A172 (cell line): Measurements from ENCODE around the gene EPHA10. TPM values are rescaled to one million over a fixed set of nuclear protein-coding genes. Genes with fewer than 3 reads are reported as not detected.

Source experiments
- DNase-seq: peaks from one replicate; pipeline ENCODE4 v3.0.0-alpha.2; 2015; ENCODE audit warnings: low spot score
- total RNA-seq: library from RNA; depleted of rRNA; stranded (reverse); fragments of >200 nt; shearing (Covaris generic); gene quantifications from 2 replicates; pipeline ENCODE4 v1.2.3, GENCODE V29; 2014

The EPHA10 gene
- total RNA-seq, 1 experiment from 2014 or later: not detected

GRCh38 chr1:37734629-37735591 lies 30.0 kb downstream of the EPHA10 start:
- no peak for DNase-seq

- no peak for DNase-seq
These were observed 32.7 kb downstream of the EPHA10 start for GRCh38 chr1:37732111-37732780.

GRCh38 chr1:37731312-37732019 lies 33.5 kb downstream of the EPHA10 start:
- no peak for DNase-seq

- DNase-seq: no peak
These were observed 34.5 kb downstream of the EPHA10 start for GRCh38 chr1:37730376-37730775.

GRCh38 chr1:37728416-37728815 lies 36.5 kb downstream of the EPHA10 start:
- DNase-seq: no peak

- no peak for DNase-seq
These were observed 38.0 kb downstream of the EPHA10 start for GRCh38 chr1:37726751-37727585.

GRCh38 chr1:37725851-37726613 lies 38.9 kb downstream of the EPHA10 start:
- no peak for DNase-seq

- DNase-seq: no peak
These were observed 40.3 kb downstream of the EPHA10 start for GRCh38 chr1:37724575-37724974.

GRCh38 chr1:37723390-37724078 lies 41.4 kb downstream of the EPHA10 start:
- DNase-seq: no peak

GRCh38 chr1:37723072-37723389 lies 41.9 kb downstream of the EPHA10 start:
- no peak for DNase-seq

GRCh38 chr1:37722181-37723071 lies 42.5 kb downstream of the EPHA10 start:
- DNase-seq: no peak

GRCh38 chr1:37721565-37721964 lies 43.4 kb downstream of the EPHA10 start:
- DNase-seq: no peak

GRCh38 chr1:37720231-37721130 lies 44.4 kb downstream of the EPHA10 start:
- DNase-seq: no peak

GRCh38 chr1:37719572-37720195 lies 45.2 kb downstream of the EPHA10 start:
- DNase-seq: no peak

- DNase-seq: no peak
These were observed 45.9 kb downstream of the EPHA10 start for GRCh38 chr1:37718901-37719571.

- no peak for DNase-seq
These were observed 46.6 kb downstream of the EPHA10 start for GRCh38 chr1:37718181-37718900.
